Measurements from ENCODE around the gene JPH4.
"Not testable (repeated sequence)": the region's sequence is repeated elsewhere in the genome, so short reads cannot be mapped to it uniquely, and the experiment has no call there.

JPH4 gene

GRCh38 chr14:23537351-23538049, 41.1 kb downstream of the JPH4 start:
- in situ Hi-C loops (cut with MboI; ENCODE audit: low pct_unique_long_range_greater_than_20kb, low sequenced_read_pairs, unreplicated experiment): no loop called here
- DNase-seq (ENCODE audit: low spot score): no peak
- TF ChIP-seq CTCF (IDR thresholded peaks at IDR 0.05; ENCODE audit: extremely low read depth, insufficient read depth, missing control alignments): no peak

GRCh38 chr14:23536906-23537305, 41.7 kb downstream of the JPH4 start:
- DNase-seq (ENCODE audit: low spot score); in situ Hi-C loops (cut with MboI; ENCODE audit: low pct_unique_long_range_greater_than_20kb, low sequenced_read_pairs, unreplicated experiment): not testable (repeated sequence)

GRCh38 chr14:23536494-23536893, 42.1 kb downstream of the JPH4 start:
- in situ Hi-C loops (cut with MboI; ENCODE audit: low pct_unique_long_range_greater_than_20kb, low sequenced_read_pairs, unreplicated experiment): no loop called here

GRCh38 chr14:23535943-23536342, 42.6 kb downstream of the JPH4 start:
- no peak for DNase-seq (ENCODE audit: low spot score)
- in situ Hi-C loops (cut with MboI; ENCODE audit: low pct_unique_long_range_greater_than_20kb, low sequenced_read_pairs, unreplicated experiment): no loop called here
- TF ChIP-seq CTCF (IDR thresholded peaks at IDR 0.05; ENCODE audit: extremely low read depth, insufficient read depth, missing control alignments): no peak

More at GRCh38 chr14:23536494-23536893, 42.1 kb downstream of the JPH4 start:
- no peak for DNase-seq (ENCODE audit: low spot score)
- no peak for TF ChIP-seq CTCF (IDR thresholded peaks at IDR 0.05; ENCODE audit: extremely low read depth, insufficient read depth, missing control alignments)

GRCh38 chr14:23533652-23534435, 44.7 kb downstream of the JPH4 start:
- no peak for DNase-seq (ENCODE audit: low spot score)
- in situ Hi-C loops (cut with MboI; ENCODE audit: low pct_unique_long_range_greater_than_20kb, low sequenced_read_pairs, unreplicated experiment): no loop called here
- TF ChIP-seq CTCF (IDR thresholded peaks at IDR 0.05; ENCODE audit: extremely low read depth, insufficient read depth, missing control alignments): no peak

- in situ Hi-C loops (cut with MboI; ENCODE audit: low pct_unique_long_range_greater_than_20kb, low sequenced_read_pairs, unreplicated experiment): no loop called here
- DNase-seq (ENCODE audit: low spot score): no peak
- TF ChIP-seq CTCF (IDR thresholded peaks at IDR 0.05; ENCODE audit: extremely low read depth, insufficient read depth, missing control alignments): no peak
Measured at GRCh38 chr14:23532658-23533057, 45.9 kb downstream of the JPH4 start.

GRCh38 chr14:23531391-23531790, 47.2 kb downstream of the JPH4 start:
- in situ Hi-C loops (cut with MboI; ENCODE audit: low pct_unique_long_range_greater_than_20kb, low sequenced_read_pairs, unreplicated experiment): no loop called here

More at GRCh38 chr14:23531391-23531790, 47.2 kb downstream of the JPH4 start:
- TF ChIP-seq CTCF (IDR thresholded peaks at IDR 0.05; ENCODE audit: extremely low read depth, insufficient read depth, missing control alignments): no peak
- no peak for DNase-seq (ENCODE audit: low spot score)

All from GM13977 (cell line).